Smooth muscle cell (in vitro differentiated cells): Measurements from ENCODE around the gene GNAS. TPM values are rescaled to one million over a fixed set of nuclear protein-coding genes. Genes with fewer than 3 reads are reported as not detected.

Source experiments
- DNase-seq: peaks from one replicate; lab custom pipeline; 2025; ENCODE audit not compliant: unreplicated experiment; lab: John Stamatoyannopoulos, UW
- H2AFZ ChIP-seq: fragments of 200-600 bp; sonication (generic); 2 replicates; pipeline ENCODE4 v1.6.0; 2016; ENCODE audit warnings: antibody characterized with exemption, low read depth, mild to moderate bottlenecking
- H3F3A ChIP-seq: fragments of 200-600 bp; sonication (generic); 2 replicates; pipeline ENCODE4 v1.6.0; 2017; ENCODE audit warnings: antibody characterized with exemption, low read depth
- H3K27ac ChIP-seq: fragments of 200-600 bp; sonication (generic); 2 replicates; pipeline ENCODE4 v1.5.1; 2016; ENCODE audit warnings: low read depth, mild to moderate bottlenecking
- H3K27me3 ChIP-seq: fragments of 200-600 bp; sonication (generic); 2 replicates; pipeline ENCODE4 v1.6.1; 2016; ENCODE audit warnings: low read depth, mild to moderate bottlenecking
- H3K36me3 ChIP-seq: fragments of 200-600 bp; sonication (generic); 2 replicates; pipeline ENCODE4 v1.5.1; 2016; ENCODE audit warnings: low read depth
- H3K4me1 ChIP-seq: fragments of 200-600 bp; sonication (generic); 2 replicates; pipeline ENCODE4 v1.5.1; 2016; ENCODE audit warnings: low read depth
- H3K4me2 ChIP-seq: fragments of 200-600 bp; sonication (generic); 2 replicates; pipeline ENCODE4 v1.6.0; 2016; ENCODE audit warnings: mild to moderate bottlenecking
- H3K4me3 ChIP-seq: fragments of 200-600 bp; sonication (generic); 2 replicates; pipeline ENCODE4 v1.5.1; 2016; ENCODE audit warnings: mild to moderate bottlenecking
- H3K79me2 ChIP-seq: fragments of 200-600 bp; sonication (generic); 2 replicates; pipeline ENCODE4 v1.6.0; 2016; ENCODE audit warnings: low read depth, mild to moderate bottlenecking
- H3K9ac ChIP-seq: fragments of 200-600 bp; sonication (generic); 2 replicates; pipeline ENCODE4 v1.6.0; 2016; ENCODE audit warnings: low read depth
- H3K9me3 ChIP-seq: fragments of 200-600 bp; sonication (generic); replicated peaks from 2 replicates; pipeline ENCODE4 v1.5.1; 2016; ENCODE audit warnings: low read depth
- H4K20me1 ChIP-seq: fragments of 200-600 bp; sonication (generic); 2 replicates; pipeline ENCODE4 v1.6.0; 2016; ENCODE audit warnings: low read depth
- CTCF ChIP-seq: fragments of 200-600 bp; sonication (generic); IDR thresholded peaks from 2 replicates; pipeline ENCODE4 v1.5.1; 2017; ENCODE audit warnings: borderline replicate concordance, mild to moderate bottlenecking, antibody characterized with exemption; ENCODE audit not compliant: insufficient read depth, poor library complexity, severe bottlenecking
- whole genome bisulfite sequencing: methylation state at CpG from one replicate; pipeline ENCODE4 v1.1.7; 2016; ENCODE audit warnings: low lambda C conversion rate; 5-methylcytosine and 5-hydroxymethylcytosine counted together
- polyA plus RNA-seq: library from polyadenylated mRNA; unstranded; fragments of >200 nt; fragmentation: Nextera tagmentation; extraction: Ambion mirVana; gene quantifications from 2 replicates; pipeline ENCODE4 v1.2.1, GENCODE V29; 2016
- total RNA-seq: library from RNA; depleted of rRNA; stranded (reverse); fragments of >200 nt; gene quantifications from 2 replicates; pipeline ENCODE4 v1.2.3, GENCODE V29; 2014

GNAS gene
- total and polyA plus RNA-seq, 2 experiments from 2014 or later: 1,240 to 1,914 TPM

- no peaks in the 10 kb centered on the region for H3K79me2 ChIP-seq
- WGBS: 55% methylated on average over 57 of the region's 57 CpGs
- H3K4me1 ChIP-seq: peaks cover 15% of the 10 kb centered on the region
- no peaks in the 10 kb centered on the region for H3F3A ChIP-seq
- no peaks in the 10 kb centered on the region for H4K20me1 ChIP-seq
- no peak overlapping the region for H3K27ac ChIP-seq
- H3K36me3 ChIP-seq: no peaks in the 10 kb centered on the region
- no peak overlapping the region for H2AFZ ChIP-seq
- H3K9ac ChIP-seq: no peak overlapping the region
- no peak for DNase-seq
- H3K27me3 ChIP-seq: peaks cover 93% of the 10 kb centered on the region
- H3K9me3 ChIP-seq: no peaks in the 10 kb centered on the region
- TF ChIP-seq CTCF: no peak
- peak overlapping the region; percentile 83 for H3K4me2 ChIP-seq
- peak overlapping the region; percentile 36 for H3K4me3 ChIP-seq
These were observed 3.2 kb downstream of the GNAS start for GRCh38 chr20:58855506-58856389.

GRCh38 chr20:58863044-58863790 lies 10.7 kb downstream of the GNAS start:
- no peaks in the 10 kb centered on the region for H3K36me3 ChIP-seq
- no peaks in the 10 kb centered on the region for H3K79me2 ChIP-seq
- 83% methylated on average over 7 of the region's 7 CpGs for WGBS
- H4K20me1 ChIP-seq: no peaks in the 10 kb centered on the region
- TF ChIP-seq CTCF: no peak
- H3K9ac ChIP-seq: no peak overlapping the region
- H3F3A ChIP-seq: no peaks in the 10 kb centered on the region
- H3K4me2 ChIP-seq: no peak overlapping the region
- no peak overlapping the region for H3K4me3 ChIP-seq
- H3K27ac ChIP-seq: no peak overlapping the region
- no peak for DNase-seq
- peaks cover 30% of the 10 kb centered on the region for H3K27me3 ChIP-seq
- no peaks in the 10 kb centered on the region for H3K9me3 ChIP-seq
- H3K4me1 ChIP-seq: no peaks in the 10 kb centered on the region
- no peak overlapping the region for H2AFZ ChIP-seq

GRCh38 chr20:58864346-58864745 lies 11.8 kb downstream of the GNAS start:
- Histone ChIP-seq H3F3A (no peaks in the 10 kb centered on the region), H3K36me3 (no peaks in the 10 kb centered on the region), H3K9ac (no peak overlapping the region), H3K79me2 (no peaks in the 10 kb centered on the region), H3K27me3 (peaks cover 19% of the 10 kb centered on the region), H3K9me3 (no peaks in the 10 kb centered on the region), H3K4me3 (no peak overlapping the region), H3K4me2 (no peak overlapping the region), H3K4me1 (no peaks in the 10 kb centered on the region), H3K27ac (no peak overlapping the region), H2AFZ (no peak overlapping the region), H4K20me1 (no peaks in the 10 kb centered on the region)
- TF ChIP-seq CTCF: no peak
- 58% methylated on average over 2 of the region's 2 CpGs for WGBS
- DNase-seq: no peak
